GM19455 (cell line): ENCODE data around the gene UTF1.

Experiments
- ATAC-seq: cut with Tn5 transposase; IDR thresholded peaks from one replicate; pipeline ENCODE4 v1.9.1; 2021; ENCODE audit not compliant: unreplicated experiment

Gene UTF1, protein sequence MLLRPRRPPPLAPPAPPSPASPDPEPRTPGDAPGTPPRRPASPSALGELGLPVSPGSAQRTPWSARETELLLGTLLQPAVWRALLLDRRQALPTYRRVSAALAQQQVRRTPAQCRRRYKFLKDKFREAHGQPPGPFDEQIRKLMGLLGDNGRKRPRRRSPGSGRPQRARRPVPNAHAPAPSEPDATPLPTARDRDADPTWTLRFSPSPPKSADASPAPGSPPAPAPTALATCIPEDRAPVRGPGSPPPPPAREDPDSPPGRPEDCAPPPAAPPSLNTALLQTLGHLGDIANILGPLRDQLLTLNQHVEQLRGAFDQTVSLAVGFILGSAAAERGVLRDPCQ

DNA sequence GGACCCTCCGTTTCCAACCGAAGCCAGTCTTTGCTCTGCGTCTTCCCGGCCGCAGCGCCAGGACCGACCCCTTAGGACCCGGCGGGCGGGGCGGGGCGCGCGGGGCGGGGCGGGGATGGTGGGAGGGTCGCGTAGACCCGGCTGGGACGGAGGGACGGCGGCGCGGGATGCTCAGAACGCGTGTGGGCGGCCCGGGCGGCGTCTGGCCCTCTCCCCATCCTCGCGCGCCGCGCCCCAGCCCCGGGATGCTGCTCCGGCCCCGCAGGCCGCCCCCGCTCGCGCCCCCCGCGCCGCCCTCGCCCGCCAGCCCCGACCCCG lies at the start of gene UTF1:
TSS of gene UTF1 (plus strand) at position 174 of the 318 bp plus-strand sequence. CDS start at position 246, 72 bp downstream.
- no peak for ATAC-seq

DNA sequence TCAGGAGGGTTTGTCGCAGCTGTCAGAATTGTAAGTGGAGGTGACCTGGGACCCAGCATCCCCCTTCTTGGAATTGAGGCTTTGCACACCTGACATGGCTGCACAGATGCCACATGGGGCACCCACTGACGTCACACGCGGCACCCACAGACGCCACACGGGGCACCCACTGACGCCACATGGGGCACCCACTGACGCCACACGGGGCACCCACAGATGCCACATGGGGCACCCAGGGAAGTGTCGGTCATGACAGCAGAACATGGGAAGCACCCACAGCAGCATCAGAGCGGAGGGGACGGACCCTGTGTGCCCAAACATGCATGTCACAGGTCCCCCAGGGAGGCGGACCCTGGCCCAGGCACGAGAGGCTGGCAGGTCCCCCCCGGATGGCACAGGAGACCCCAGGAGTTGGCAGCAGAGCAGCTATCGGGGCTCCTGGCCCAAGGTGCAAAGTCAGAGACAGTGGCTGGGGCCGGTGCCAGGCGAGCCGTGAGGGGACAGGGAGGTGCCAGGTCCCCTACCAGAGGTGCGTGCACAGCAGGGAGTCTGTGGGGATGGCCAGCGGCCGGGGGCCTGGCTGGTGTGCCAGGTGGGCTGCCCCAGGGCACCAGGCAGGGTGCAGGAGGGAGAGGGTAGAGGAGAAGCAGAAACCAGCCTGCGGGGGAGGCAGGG lies 48.9 kb upstream of the UTF1 start:
- no peak for ATAC-seq

DNA sequence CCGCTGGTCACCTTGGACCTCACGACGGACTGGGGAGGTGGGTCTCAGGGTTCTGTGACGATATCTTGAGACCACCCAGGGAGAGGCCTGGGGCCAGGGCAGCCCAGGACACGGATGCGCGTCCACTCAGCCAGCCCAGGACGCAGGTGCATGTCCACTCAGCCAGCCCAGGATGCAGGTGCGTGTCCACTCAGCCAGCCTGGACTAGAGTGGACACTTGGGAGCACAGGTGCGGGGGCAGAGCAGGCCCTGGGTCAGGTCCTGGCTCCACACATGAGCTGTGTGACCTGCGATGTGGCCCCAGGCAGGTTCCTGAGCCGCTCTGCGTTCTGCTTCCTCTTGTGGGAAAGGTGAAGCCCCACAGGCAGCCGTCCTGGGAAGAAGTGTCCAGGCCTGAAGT lies 47.8 kb upstream of the UTF1 start:
- ATAC-seq: no peak

DNA sequence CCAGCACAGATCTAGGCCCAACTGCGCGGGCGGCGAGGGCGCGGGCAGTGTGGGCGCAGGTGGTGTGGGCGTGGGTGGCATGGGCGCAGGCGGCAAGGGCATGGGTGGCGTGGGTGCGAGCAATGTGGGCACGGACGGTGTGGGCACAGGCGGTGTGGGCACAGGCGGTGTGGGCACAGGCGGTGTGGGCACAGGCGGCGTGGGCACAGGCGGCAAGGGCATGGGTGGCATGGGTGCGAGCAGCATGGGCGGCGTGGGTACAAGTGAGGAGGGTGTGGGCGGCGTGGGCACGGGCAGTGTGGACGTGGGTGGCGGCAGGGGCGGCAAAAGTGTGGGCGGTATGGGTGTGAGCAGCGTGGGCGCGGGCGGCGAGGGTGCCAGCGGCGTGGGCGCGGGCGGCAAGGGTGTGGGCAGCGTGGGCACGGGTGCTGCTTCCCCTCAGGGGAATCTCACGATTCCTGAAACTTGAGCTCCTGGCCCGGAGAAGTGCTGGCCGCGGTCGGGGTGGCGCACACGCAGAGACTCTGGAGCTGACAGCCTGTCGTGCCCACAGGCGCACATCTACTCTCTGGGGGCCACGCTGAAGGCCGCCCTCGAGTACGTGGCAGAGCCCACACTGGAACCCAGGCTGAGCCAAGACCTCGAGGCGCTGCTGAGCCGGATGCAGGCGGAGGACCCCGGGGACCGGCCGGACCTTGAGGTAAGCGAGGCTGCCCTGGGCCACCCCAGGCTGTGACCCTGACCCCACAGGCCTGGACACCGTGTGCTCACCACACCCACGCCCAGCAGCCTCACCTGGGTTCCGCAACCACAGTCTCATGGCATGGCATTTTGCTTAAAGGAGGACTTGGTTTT lies 47.0 kb upstream of the UTF1 start:
- ATAC-seq: no peak

DNA sequence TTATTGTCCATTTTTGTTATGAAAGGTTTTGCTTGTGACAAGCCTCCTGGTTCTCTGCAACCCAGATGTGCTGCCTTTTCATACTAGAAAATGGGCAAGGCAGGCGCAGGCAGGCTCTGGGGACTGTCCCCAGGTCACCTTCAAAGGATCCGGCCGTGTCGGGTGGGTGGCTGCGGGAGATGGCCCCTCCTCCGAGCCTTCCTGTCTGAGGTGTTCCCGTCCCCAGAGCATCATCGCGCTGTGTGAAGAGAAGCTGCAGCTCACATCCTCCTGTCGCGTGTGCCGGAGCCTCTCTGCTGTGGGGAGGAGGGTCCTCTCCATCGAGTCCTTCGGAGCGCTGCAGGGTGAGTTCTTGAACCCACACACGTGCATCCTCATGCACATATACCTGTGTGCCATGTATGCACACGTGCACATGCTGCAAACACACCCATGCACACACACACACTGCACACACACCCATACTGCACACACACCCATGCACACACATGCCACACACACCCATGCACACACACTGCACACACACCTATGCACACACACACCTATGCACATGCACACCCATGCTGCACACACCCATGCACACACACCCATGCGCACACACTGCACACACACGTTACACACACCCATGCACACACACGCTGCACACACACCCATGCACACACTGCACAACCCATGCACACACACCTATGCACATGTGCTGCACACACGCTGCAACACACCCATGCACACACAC lies 46.2 kb upstream of the UTF1 start:
- no peak for ATAC-seq

DNA sequence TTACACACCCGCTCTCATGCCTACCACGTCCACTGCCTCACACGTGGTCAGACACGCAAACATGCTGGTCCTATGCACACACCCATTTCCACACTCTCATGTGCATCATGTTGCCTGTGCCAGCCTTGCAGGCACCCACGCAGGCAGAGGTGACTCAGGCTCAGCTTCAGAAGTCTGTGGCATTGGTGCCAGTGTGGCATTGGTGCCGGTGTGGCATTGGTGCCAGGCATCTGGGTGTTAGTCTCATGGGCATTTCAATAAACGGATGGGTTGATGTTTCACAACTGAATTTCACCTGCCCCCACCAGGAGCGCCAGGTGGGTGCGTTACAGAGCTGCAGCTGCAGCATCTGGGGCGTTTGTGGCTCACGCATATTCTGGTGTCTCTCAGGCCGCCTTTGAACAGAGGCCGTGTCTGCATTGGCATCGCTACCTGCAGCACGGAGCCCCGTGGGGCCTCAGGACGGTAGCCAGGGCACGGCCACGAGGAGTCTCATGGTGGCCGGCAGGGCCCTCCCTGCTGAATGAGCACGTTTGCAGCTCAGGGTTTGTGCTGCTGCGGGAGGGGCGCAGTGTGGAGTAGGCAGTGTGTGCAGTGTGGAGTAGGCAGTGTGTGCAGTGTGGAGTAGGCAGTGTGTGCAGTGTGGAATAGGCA lies 45.3 kb upstream of the UTF1 start:
- ATAC-seq: no peak

DNA sequence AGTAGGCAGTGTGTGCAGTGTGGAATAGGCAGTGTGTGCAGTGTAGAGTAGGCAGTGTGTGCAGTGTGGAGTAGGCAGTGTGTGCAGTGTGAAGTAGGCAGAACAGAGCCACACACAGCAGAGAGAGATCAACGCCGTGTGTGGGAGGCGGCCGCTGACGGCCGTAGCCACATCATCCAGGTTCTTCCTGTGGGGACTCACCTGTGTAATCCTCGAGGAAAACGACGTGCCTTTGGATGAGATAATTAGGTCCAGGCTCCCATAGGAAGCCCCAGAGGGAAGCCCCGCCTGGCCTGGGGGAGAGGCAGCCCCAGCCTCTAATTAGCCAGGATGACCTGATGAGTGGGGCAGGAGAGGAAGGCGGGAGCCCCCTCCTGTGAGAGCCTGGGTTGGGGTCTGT lies 44.6 kb upstream of the UTF1 start:
- no peak for ATAC-seq

DNA sequence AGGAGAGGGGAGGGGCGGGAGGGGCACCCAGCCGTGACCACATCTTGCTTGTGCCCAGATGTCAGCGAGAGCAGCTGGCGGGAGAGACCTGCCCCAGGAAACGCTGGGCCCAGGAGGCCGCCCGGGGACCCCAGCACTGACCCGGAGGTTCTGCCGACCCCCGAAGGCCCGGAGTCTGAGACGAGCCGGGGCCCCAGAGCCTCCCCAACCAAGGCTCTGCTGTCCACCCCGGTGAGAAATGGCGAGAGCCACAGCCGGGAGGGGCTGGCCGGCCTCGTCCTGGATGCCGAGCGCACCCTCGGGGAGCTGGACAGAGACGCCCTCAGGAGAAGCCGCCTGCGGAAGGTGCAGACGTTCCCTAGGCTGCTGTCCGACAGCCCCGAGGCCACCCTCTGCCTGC lies 44.1 kb upstream of the UTF1 start:
- no peak for ATAC-seq

DNA sequence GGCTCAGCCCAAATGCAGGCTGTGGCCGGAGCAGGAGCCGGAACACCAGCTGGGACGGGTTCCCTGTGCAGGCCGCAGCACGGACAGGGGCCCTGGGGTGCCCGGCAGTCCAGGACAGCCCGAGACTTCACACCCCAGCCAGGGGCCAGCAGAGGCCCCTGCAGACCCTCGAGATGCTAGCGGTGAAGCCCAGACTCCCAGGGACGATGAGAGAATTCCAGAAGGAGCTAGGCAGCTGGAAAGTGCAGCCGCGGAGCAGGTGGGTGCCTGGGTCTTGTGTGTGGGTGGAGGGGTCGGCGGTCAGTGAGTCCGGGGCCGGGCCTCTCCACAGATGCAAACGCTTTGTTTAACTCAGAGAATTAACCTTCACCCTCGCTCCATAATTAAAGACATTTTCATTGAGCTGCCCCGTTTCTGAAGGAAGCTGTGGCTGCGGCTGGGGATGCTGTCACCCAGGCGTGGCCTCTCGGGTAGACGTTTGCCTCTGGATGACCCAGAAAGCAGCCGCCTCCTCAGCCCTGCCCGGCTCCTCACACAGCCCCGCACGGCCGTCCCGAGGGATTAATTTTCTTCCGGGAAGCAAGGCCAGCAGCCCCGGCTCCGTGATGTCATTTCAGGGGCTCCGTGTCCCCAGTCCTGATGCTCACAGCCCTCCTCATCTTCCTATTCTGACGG lies 43.5 kb upstream of the UTF1 start:
- no peak for ATAC-seq

DNA sequence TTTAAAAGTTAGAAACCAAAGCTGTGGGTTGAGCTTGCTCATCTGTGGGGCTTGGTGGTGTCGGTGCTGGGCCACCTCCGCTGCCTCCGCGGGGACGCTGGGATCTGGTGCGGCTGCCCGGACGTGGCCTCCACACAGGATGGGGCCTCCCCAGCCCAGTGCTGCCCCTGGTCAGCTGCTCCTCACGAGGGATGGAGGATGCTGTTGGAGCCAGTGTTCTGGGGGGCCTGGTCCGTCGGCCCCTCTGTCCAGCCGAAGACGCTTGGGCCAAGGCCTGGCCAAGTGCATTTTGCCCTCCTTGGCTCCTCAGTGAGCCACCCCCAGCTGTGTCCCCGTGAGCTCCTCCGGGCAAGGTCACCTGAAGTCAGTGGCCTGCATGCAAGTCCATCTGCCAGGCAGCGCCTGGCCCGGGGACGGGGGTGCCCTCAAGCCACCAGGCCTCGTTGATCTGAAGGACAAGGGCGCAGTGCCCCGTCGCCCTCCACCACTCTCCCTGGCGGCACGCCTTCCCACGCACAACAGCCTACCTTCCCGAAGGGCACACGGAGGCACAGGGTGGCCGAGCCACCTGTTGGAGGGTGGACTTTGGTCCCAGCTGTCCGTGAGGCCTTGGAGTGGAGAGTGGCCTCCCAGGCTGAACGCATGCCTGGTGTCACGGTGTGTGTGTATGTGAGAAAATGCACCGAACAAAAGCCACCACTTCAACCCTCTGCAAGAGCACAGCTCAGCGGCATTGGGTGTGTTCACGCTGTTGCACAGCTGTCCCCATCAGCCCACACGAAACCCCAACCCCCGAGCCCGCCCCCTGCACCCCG lies 42.7 kb upstream of the UTF1 start:
- no peak for ATAC-seq

DNA sequence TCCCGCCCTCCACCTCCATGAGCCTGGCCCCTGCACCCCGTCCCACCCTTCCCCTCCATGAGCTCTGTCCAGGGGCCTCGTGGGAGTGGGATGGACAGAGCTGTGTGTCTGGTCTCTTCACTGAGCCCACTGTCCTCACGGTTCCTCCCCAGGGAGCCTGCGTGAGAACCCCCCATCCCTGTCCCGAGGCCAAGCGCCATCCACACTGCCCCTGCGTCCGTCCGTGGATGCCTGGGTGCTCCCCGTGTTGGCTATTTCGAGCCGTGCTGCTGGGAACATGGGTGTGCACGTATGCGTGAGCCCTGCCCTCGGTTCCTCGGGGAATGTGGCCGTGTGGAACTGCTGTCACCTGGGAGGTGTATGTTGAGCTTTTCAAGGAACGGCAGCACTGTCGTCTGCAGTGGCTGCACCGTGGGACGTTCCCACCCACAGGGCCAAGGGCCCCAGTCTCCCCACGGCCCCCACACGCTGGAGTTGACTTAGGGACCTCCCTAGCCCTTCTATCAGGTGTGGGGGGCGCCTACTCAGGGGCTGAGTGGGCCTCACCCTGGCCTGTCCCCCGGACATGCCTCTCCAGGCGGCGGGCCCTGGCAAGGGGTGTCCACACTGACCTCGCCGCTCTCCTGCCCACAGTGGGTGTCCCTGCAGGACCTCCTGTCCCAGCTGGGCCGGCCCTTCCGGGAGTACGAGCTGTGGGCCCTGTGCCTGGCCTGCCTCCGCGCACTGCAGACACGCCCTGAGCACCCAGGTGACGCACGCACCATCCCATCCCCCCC lies 41.9 kb upstream of the UTF1 start:
- ATAC-seq: no peak

DNA sequence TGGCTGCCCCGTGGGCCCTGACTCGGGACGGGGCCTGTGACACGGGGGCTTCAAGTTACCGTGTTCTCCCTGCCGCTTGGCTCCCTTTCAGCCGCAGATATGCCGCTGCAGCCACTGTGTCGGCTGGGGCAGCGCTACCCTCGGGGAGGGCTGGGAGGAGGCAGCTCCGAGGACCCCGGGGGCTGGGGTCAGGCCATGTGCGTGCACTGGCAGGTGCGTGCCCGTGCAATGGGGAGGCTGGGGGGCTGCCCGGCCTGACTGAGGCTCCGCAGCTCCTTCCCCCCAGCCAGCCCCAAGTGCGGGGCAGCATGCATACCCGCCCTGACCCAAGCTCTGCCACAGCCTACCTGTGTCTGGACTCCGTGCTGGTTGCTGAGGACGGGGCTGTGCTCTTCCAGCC lies 40.8 kb upstream of the UTF1 start:
- ATAC-seq: no peak

DNA sequence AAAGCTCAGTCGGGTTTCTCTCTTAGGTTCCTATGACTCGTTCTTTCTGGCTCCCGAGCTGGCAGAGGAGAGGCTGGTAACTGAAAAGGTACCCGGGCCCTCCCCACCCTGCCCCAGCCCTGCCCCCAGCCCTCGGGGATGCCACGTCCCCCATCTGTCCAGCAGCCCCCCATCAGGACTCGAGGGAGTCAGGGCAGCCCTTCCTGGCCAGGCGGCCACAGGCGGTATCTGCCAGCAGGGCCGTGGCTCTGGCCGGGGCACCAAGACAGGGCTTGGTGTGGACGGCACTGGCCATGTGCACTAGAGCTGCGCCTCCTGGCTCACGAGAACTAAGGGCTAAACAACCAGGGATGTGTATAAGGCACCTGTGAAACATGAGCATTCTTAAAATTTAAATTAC lies 40.3 kb upstream of the UTF1 start:
- no peak for ATAC-seq

DNA sequence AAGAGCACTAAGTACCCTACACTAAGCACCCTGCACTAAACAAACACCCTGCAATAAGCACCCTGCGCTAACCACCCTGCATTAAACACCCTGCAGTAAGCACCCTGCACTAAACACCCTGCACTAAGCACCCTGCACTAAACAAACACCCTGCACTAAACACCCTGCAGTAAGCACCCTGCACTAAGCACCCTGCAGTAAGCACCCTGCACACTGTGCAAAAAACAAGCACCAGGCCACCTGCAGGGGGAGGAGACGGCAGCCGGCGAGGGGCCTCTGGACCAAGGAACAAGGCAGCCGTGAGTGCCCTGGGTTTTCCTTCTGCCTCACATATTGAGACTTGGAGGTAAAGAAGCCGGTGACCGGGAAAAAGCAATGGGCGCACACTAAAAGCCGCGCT lies 39.8 kb upstream of the UTF1 start:
- ATAC-seq: no peak

DNA sequence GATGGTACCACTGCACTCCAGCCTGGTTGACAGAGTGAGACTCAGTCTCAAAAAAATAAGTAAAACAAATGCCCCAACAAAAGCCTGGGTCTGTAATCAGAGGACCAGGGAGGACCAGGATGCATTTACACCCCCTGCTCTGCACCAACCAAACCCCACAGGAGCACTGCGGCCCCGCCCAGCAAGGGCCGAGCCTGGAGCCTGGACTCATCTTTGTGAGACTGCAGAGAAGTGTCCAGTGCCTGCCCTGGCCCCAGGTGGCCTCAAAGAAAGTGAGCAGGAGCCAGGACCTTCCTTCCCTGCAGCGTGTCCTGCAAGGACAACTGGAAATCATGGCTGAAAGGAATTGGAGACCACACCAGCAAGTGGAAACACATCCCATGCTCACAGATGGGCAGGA lies 38.4 kb upstream of the UTF1 start:
- ATAC-seq: no peak

DNA sequence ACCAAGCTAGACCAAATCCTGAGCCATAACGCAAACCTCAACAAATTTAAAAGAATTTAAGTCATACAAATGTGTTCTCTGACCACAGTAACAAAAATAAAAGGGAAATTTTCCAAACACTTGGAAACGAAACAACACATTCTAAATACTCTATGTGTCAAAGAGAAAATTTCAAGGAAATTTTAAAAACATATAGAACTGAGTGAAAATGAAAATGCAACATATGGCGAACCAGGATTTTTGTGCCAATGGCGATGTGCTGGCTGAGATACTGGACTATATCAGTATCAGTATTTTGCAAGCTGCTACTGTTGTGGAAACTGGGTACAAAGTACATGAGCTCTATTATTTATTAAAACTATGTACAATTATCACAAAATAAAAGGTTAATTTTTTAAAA lies 35.9 kb upstream of the UTF1 start:
- ATAC-seq: no peak

DNA sequence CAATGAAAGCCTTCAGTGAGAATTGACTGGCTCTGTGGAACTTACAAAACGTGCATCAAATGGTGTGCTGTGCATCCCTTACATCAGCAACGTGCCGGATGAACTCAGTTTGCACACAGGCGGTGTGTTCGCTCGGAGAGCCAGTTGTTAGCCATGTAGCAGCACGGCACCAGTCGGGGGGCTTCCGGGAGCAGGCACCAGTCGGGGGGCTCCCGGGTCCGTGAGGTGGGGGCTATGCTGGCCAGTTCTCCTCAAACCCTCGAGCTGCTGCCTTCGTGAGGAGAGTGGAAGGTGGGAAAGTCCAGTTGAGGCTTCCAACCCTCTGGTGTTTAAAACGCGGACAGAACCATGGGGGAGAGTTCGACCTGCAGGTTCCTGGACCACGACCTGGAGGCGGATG lies 34.9 kb upstream of the UTF1 start:
- ATAC-seq: no peak

DNA sequence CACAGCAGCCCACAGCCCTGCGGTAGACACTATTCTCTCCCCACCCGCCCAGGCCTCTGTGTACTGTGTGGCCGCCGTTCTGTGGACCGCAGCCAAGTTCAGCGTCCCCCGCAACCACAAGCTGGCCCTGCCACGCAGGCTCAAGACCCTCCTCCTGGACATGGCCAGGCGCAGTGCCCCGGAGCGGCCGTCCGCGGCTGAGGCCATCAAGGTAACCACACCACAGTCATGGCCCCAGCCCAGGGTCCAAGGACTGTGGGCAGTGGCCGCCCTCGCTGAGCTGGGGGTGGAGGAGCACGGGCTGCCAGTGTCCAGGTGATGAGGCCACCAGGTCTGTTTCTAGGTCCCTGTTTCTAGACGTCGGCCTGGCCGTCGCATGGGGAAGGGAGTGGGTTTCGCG lies 34.4 kb upstream of the UTF1 start:
- no peak for ATAC-seq
